GM18499 (cell line): Measurements from ENCODE around the gene FKBP15.

ENCODE experiments used
- ATAC-seq: cut with Tn5 transposase; IDR thresholded peaks from one replicate; pipeline ENCODE4 v1.9.1; 2021; ENCODE audit warnings: moderate number of reproducible peaks; ENCODE audit not compliant: insufficient read depth, unreplicated experiment

The FKBP15 gene

GRCh38 chr9:113186137-113186755 is 34.8 kb downstream of the FKBP15 start:
- ATAC-seq, result no peak

- ATAC-seq, result no peak
Observed at GRCh38 chr9:113185271-113185670, 35.8 kb downstream of the FKBP15 start.

- no peak for ATAC-seq
Observed at GRCh38 chr9:113184539-113184938, 36.5 kb downstream of the FKBP15 start.

GRCh38 chr9:113183956-113184488 is 37.1 kb downstream of the FKBP15 start:
- ATAC-seq, result no peak

GRCh38 chr9:113181165-113181564 is 39.9 kb downstream of the FKBP15 start:
- ATAC-seq, result no peak

GRCh38 chr9:113179839-113180238 is 41.2 kb downstream of the FKBP15 start:
- ATAC-seq, result no peak

- ATAC-seq, result no peak
Observed at GRCh38 chr9:113178087-113178486, 43.0 kb downstream of the FKBP15 start.

GRCh38 chr9:113177251-113177650 is 43.8 kb downstream of the FKBP15 start:
- ATAC-seq, result no peak

GRCh38 chr9:113176803-113177202 is 44.3 kb downstream of the FKBP15 start:
- no peak for ATAC-seq

- ATAC-seq, result no peak
Observed at GRCh38 chr9:113173341-113173740, 47.7 kb downstream of the FKBP15 start.

GRCh38 chr9:113168809-113169208 is 52.3 kb downstream of the FKBP15 start:
- ATAC-seq, result no peak

- no peak for ATAC-seq
Observed at GRCh38 chr9:113166039-113166438, 55.0 kb downstream of the FKBP15 start.

- no peak for ATAC-seq
Observed at GRCh38 chr9:113164536-113165300, 56.4 kb downstream of the FKBP15 start.

GRCh38 chr9:113163001-113163400 is 58.1 kb downstream of the FKBP15 start:
- no peak for ATAC-seq

- ATAC-seq, result no peak
Observed at GRCh38 chr9:113160571-113160970, 60.5 kb downstream of the FKBP15 start.

- no peak for ATAC-seq
Observed at GRCh38 chr9:113158446-113158845, 62.6 kb downstream of the FKBP15 start.

GRCh38 chr9:113156880-113157279 is 64.2 kb downstream of the FKBP15 start:
- no peak for ATAC-seq

GRCh38 chr9:113155911-113156588 is 65.0 kb downstream of the FKBP15 start:
- no peak for ATAC-seq

- ATAC-seq, result no peak
Observed at GRCh38 chr9:113154946-113155345, 66.1 kb downstream of the FKBP15 start.

GRCh38 chr9:113154471-113154870 is 66.6 kb downstream of the FKBP15 start:
- ATAC-seq, result no peak

- ATAC-seq, result no peak
Observed at GRCh38 chr9:113153599-113153998, 67.5 kb downstream of the FKBP15 start.
